Measurements from ENCODE around the gene PRDM5. TPM values are rescaled to one million over a fixed set of nuclear protein-coding genes. Genes with fewer than 3 reads are reported as not detected.
A peak's percentile ranks its signal among the peaks of the same experiment; 100 is the strongest.

The PRDM5 gene
- total and polyA plus RNA-seq, 2 donors (not counting 1 experiment from before 2014, with no cell fraction given): 8.6 to 19.0 TPM

DNA sequence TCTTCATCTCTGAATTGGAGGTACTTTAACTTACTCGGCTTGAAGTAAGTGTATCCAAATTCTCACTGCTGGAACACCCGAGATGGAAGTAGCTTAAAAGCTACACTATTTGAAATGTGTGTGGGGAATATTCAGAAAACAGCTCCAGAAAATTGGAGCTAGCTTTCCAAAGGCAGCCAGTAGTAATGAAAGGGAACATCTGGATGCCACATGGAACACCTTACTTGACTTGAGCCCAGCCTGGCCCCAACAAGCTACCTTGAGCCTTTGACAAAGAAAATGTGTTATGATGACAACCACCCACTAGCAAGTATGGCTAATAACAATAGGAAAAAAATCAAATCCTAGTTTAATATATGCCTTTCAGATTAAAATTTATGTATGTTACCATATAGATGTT, 161.5 kb downstream of the PRDM5 start:
- Histone ChIP-seq H3K4me1 (ENCODE audit: control insufficient read depth, extremely low read depth, insufficient read depth, low read length) (no peaks in the 10 kb centered on the region), H3K27me3 (ENCODE audit: control insufficient read depth, insufficient read depth, low read length) (no peaks in the 10 kb centered on the region), H3K9me3 (ENCODE audit: control insufficient read depth, insufficient read depth, low read depth, low read length) (no peaks in the 10 kb centered on the region), H3K36me3 (ENCODE audit: control insufficient read depth, insufficient read depth, low read length) (no peaks in the 10 kb centered on the region), H3K27ac (ENCODE audit: insufficient read depth, low read length) (no peak overlapping the region), H4K20me1 (ENCODE audit: control insufficient read depth, extremely low read depth, insufficient read depth, low read length) (no peaks in the 10 kb centered on the region), H3K9ac (ENCODE audit: insufficient read depth, low read length) (no peak overlapping the region), H3K4me3 (replicated peaks in 1 of 4; ENCODE audit: control extremely low read depth in 1 of 4, insufficient read depth in 1 of 4, low read depth in 3 of 4, low read length in 4 of 4) (no peak overlapping the region), H2AFZ (ENCODE audit: low read length) (no peak overlapping the region), H3K4me2 (ENCODE audit: extremely low read depth, insufficient read depth, low read length) (no peak overlapping the region), H3K79me2 (ENCODE audit: control insufficient read depth, insufficient read depth, low read length) (no peaks in the 10 kb centered on the region)
- no peak for TF ChIP-seq EZH2 (IDR thresholded peaks at IDR 0.05; ENCODE audit: low read length, missing control alignments)
- DNase-seq (ENCODE audit: low read depth in 2 of 2): no peak

DNA sequence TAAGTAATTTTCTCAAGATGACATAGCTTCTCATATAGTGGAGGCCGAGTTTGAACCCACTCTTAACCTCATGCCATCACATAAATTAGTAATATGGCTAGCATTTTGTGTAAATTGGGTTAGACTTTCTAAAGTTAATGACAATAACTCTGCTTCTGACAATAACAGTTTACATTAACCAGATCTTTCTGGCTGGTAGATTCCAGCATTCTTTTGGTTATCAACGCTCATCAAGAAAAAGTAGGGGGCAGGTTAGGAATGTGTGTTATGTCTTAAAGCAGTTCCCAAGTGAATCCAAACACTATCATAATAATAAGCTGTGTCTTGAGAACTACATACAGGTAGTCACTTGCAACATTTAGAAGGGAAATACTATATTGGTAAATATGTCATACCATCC, 162.5 kb downstream of the PRDM5 start:
- no peak overlapping the region for H3K27ac ChIP-seq (ENCODE audit: insufficient read depth, low read length)
- no peaks in the 10 kb centered on the region for H3K27me3 ChIP-seq (ENCODE audit: control insufficient read depth, insufficient read depth, low read length)
- no peaks in the 10 kb centered on the region for H4K20me1 ChIP-seq (ENCODE audit: control insufficient read depth, extremely low read depth, insufficient read depth, low read length)
- no peak overlapping the region for H3K4me2 ChIP-seq (ENCODE audit: extremely low read depth, insufficient read depth, low read length)
- no peak for TF ChIP-seq EZH2 (IDR thresholded peaks at IDR 0.05; ENCODE audit: low read length, missing control alignments)
- TF ChIP-seq, protein P1, sequence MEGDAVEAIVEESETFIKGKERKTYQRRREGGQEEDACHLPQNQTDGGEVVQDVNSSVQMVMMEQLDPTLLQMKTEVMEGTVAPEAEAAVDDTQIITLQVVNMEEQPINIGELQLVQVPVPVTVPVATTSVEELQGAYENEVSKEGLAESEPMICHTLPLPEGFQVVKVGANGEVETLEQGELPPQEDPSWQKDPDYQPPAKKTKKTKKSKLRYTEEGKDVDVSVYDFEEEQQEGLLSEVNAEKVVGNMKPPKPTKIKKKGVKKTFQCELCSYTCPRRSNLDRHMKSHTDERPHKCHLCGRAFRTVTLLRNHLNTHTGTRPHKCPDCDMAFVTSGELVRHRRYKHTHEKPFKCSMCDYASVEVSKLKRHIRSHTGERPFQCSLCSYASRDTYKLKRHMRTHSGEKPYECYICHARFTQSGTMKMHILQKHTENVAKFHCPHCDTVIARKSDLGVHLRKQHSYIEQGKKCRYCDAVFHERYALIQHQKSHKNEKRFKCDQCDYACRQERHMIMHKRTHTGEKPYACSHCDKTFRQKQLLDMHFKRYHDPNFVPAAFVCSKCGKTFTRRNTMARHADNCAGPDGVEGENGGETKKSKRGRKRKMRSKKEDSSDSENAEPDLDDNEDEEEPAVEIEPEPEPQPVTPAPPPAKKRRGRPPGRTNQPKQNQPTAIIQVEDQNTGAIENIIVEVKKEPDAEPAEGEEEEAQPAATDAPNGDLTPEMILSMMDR (conservative IDR thresholded peaks at IDR 0.05 in 1 of 2, IDR thresholded peaks at IDR 0.05 in 1 of 2; ENCODE audit: low read depth in 1 of 2, low read length in 2 of 2): no peak
- H3K79me2 ChIP-seq (ENCODE audit: control insufficient read depth, insufficient read depth, low read length): no peaks in the 10 kb centered on the region
- H3K4me3 ChIP-seq (replicated peaks in 1 of 4; ENCODE audit: control extremely low read depth in 1 of 4, insufficient read depth in 1 of 4, low read depth in 3 of 4, low read length in 4 of 4): no peak overlapping the region
- H2AFZ ChIP-seq (ENCODE audit: low read length): no peak overlapping the region
- H3K36me3 ChIP-seq (ENCODE audit: control insufficient read depth, insufficient read depth, low read length): no peaks in the 10 kb centered on the region
- DNase-seq (ENCODE audit: low read depth in 2 of 2): peak in 1 of 2 donors; percentile 20
- no peaks in the 10 kb centered on the region for H3K4me1 ChIP-seq (ENCODE audit: control insufficient read depth, extremely low read depth, insufficient read depth, low read length)
- H3K9me3 ChIP-seq (ENCODE audit: control insufficient read depth, insufficient read depth, low read depth, low read length): no peaks in the 10 kb centered on the region
- no peak overlapping the region for H3K9ac ChIP-seq (ENCODE audit: insufficient read depth, low read length)

DNA sequence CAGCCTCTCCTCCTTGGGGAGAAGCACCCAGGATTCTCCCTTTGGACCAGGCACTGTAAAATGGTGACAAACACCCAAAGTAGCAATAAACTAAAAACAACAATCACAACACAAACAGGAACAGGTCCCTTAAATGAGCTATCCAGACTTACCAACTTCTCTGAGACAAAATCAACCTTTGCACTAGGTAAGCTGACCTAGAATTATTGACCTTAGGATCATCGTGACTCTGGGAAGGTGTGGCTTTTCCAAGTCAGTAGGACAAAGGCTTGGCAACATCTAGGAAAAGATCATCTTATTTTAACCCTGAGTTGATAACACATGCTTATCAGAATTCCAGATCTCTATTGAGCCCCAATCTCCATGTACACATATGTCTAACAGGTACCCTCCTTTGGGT, 166.7 kb downstream of the PRDM5 start:
- Histone ChIP-seq H3K36me3 (ENCODE audit: control insufficient read depth, insufficient read depth, low read length) (no peaks in the 10 kb centered on the region), H3K27me3 (ENCODE audit: control insufficient read depth, insufficient read depth, low read length) (no peaks in the 10 kb centered on the region), H3K4me1 (ENCODE audit: control insufficient read depth, extremely low read depth, insufficient read depth, low read length) (no peaks in the 10 kb centered on the region), H3K27ac (ENCODE audit: insufficient read depth, low read length) (no peak overlapping the region), H3K9ac (ENCODE audit: insufficient read depth, low read length) (no peak overlapping the region), H3K4me2 (ENCODE audit: extremely low read depth, insufficient read depth, low read length) (no peak overlapping the region), H3K79me2 (ENCODE audit: control insufficient read depth, insufficient read depth, low read length) (no peaks in the 10 kb centered on the region), H4K20me1 (ENCODE audit: control insufficient read depth, extremely low read depth, insufficient read depth, low read length) (no peaks in the 10 kb centered on the region), H3K9me3 (ENCODE audit: control insufficient read depth, insufficient read depth, low read depth, low read length) (no peaks in the 10 kb centered on the region), H3K4me3 (replicated peaks in 1 of 4; ENCODE audit: control extremely low read depth in 1 of 4, insufficient read depth in 1 of 4, low read depth in 3 of 4, low read length in 4 of 4) (no peak overlapping the region), H2AFZ (ENCODE audit: low read length) (no peak overlapping the region)
- no peak for TF ChIP-seq EZH2 (IDR thresholded peaks at IDR 0.05; ENCODE audit: low read length, missing control alignments)
- TF ChIP-seq, protein P1 (conservative IDR thresholded peaks at IDR 0.05 in 1 of 2, IDR thresholded peaks at IDR 0.05 in 1 of 2; ENCODE audit: low read depth in 1 of 2, low read length in 2 of 2): no peak
- DNase-seq (ENCODE audit: low read depth in 2 of 2): no peak

All from fibroblast of lung (primary cell).